ENCODE results near the gene ASB2. TPM values are rescaled to one million over a fixed set of nuclear protein-coding genes. Genes with fewer than 3 reads are reported as not detected.
A peak's percentile ranks its signal among the peaks of the same experiment; 100 is the strongest.

ASB2 gene
- total RNA-seq, 8 experiments from 2014 or later = 0.07 to 2.1 (median 0.76) TPM

GRCh38 chr14:93962701-93963601 lies 13.4 kb downstream of the ASB2 start:
- no peak for ATAC-seq (replicated peaks in 6 of 8)
- peaks cover 16 to 30% of the 10 kb centered on the region in 2 donors for H3K4me1 ChIP-seq (replicated peaks in 1 of 2)
- 60 to 90% (median 82%) methylated on average over 1 to 7 of the region's 16 CpGs; no CpG with 5 or more reads in 2 of the 10 experiments for WGBS, 10 experiments
- H3K27ac ChIP-seq = no peak overlapping the region
- in situ Hi-C loops (cut with MboI; ENCODE audit: low pct_unique_long_range_greater_than_20kb in 2 of 9, low sequenced_read_pairs in 9 of 9, unreplicated experiment in 9 of 9) = no loop called here
- H3K4me3 ChIP-seq = no peak overlapping the region

- peaks cover 24 to 41% of the 10 kb centered on the region in 2 donors for H3K4me1 ChIP-seq (replicated peaks in 1 of 2)
- in situ Hi-C loops (cut with MboI; ENCODE audit: low pct_unique_long_range_greater_than_20kb in 2 of 9, low sequenced_read_pairs in 9 of 9, unreplicated experiment in 9 of 9) = no loop called here
- no peak overlapping the region for H3K4me3 ChIP-seq
- no peak for ATAC-seq (replicated peaks in 6 of 8)
- no peak overlapping the region for H3K27ac ChIP-seq
- 59 to 100% (median 90%) methylated on average over 1 to 5 of the region's 8 CpGs; no CpG with 5 or more reads in 4 of the 10 experiments for WGBS, 10 experiments
Observed at GRCh38 chr14:93961620-93962019, 14.8 kb downstream of the ASB2 start.

- no peak for ATAC-seq (replicated peaks in 6 of 8)
- 80 to 100% (median 95%) methylated on average over 1 to 3 of the region's 3 CpGs; no CpG with 5 or more reads in 6 of the 10 experiments for WGBS, 10 experiments
- H3K27ac ChIP-seq = no peak overlapping the region
- in situ Hi-C loops (cut with MboI; ENCODE audit: low pct_unique_long_range_greater_than_20kb in 2 of 9, low sequenced_read_pairs in 9 of 9, unreplicated experiment in 9 of 9) = no loop called here
- H3K4me3 ChIP-seq = no peak overlapping the region
- peaks cover 24 to 45% of the 10 kb centered on the region in 2 donors for H3K4me1 ChIP-seq (replicated peaks in 1 of 2)
Observed at GRCh38 chr14:93960774-93961438, 15.5 kb downstream of the ASB2 start.

- Histone ChIP-seq H3K4me1 (replicated peaks in 1 of 2) (peaks cover 24 to 45% of the 10 kb centered on the region in 2 donors), H3K4me3 (no peak overlapping the region), H3K27ac (no peak overlapping the region)
- in situ Hi-C loops (cut with MboI; ENCODE audit: low pct_unique_long_range_greater_than_20kb in 2 of 9, low sequenced_read_pairs in 9 of 9, unreplicated experiment in 9 of 9) = no loop called here
- no peak for ATAC-seq (replicated peaks in 6 of 8)
Observed at GRCh38 chr14:93960108-93960475, 16.3 kb downstream of the ASB2 start.

- 3 to 100% (median 78%) methylated on average over 1 to 9 of the region's 23 CpGs; no CpG with 5 or more reads in 2 of the 10 experiments for WGBS, 10 experiments
- in situ Hi-C loops (cut with MboI; ENCODE audit: low pct_unique_long_range_greater_than_20kb in 2 of 9, low sequenced_read_pairs in 9 of 9, unreplicated experiment in 9 of 9) = no loop called here
- no peak overlapping the region for H3K27ac ChIP-seq
- peaks cover 24 to 45% of the 10 kb centered on the region in 2 donors for H3K4me1 ChIP-seq (replicated peaks in 1 of 2)
- H3K4me3 ChIP-seq = no peak overlapping the region
- ATAC-seq (replicated peaks in 6 of 8) = peak; percentile 84 to 93 (median 90)
Observed at GRCh38 chr14:93959239-93960107, 16.9 kb downstream of the ASB2 start.

- 55 to 100% (median 83%) methylated on average over 1 to 5 of the region's 7 CpGs; no CpG with 5 or more reads in 1 of the 10 experiments for whole genome bisulfite sequencing, 10 experiments
- in situ Hi-C loops (cut with MboI; ENCODE audit: low pct_unique_long_range_greater_than_20kb in 2 of 9, low sequenced_read_pairs in 9 of 9, unreplicated experiment in 9 of 9) = no loop called here
- no peak overlapping the region for H3K27ac ChIP-seq
- no peak for ATAC-seq (replicated peaks in 6 of 8)
- H3K4me1 ChIP-seq (replicated peaks in 1 of 2) = peaks cover 24 to 42% of the 10 kb centered on the region in 2 donors
- H3K4me3 ChIP-seq = no peak overlapping the region
Observed at GRCh38 chr14:93958567-93959238, 17.7 kb downstream of the ASB2 start.

- ATAC-seq (replicated peaks in 6 of 8) = no peak
Observed at GRCh38 chr14:93957751-93958566, 18.4 kb downstream of the ASB2 start.

GRCh38 chr14:93957333-93957710 lies 19.0 kb downstream of the ASB2 start:
- no peak overlapping the region for H3K27ac ChIP-seq
- 50 to 94% (median 80%) methylated on average over 1 to 5 of the region's 7 CpGs; no CpG with 5 or more reads in 6 of the 10 experiments for WGBS, 10 experiments
- H3K4me1 ChIP-seq (replicated peaks in 1 of 2) = peaks cover 22 to 40% of the 10 kb centered on the region in 2 donors
- no peak for ATAC-seq (replicated peaks in 6 of 8)
- in situ Hi-C loops (cut with MboI; ENCODE audit: low pct_unique_long_range_greater_than_20kb in 2 of 9, low sequenced_read_pairs in 9 of 9, unreplicated experiment in 9 of 9) = no loop called here
- H3K4me3 ChIP-seq = no peak overlapping the region

More at GRCh38 chr14:93957751-93958566, 18.4 kb downstream of the ASB2 start:
- H3K4me1 ChIP-seq (replicated peaks in 1 of 2) = peaks cover 22 to 40% of the 10 kb centered on the region in 2 donors
- no peak overlapping the region for H3K4me3 ChIP-seq
- no peak overlapping the region for H3K27ac ChIP-seq
- 91 to 100% (median 96%) methylated on average over 1 to 7 of the region's 16 CpGs; no CpG with 5 or more reads in 3 of the 10 experiments for WGBS, 10 experiments
- in situ Hi-C loops (cut with MboI; ENCODE audit: low pct_unique_long_range_greater_than_20kb in 2 of 9, low sequenced_read_pairs in 9 of 9, unreplicated experiment in 9 of 9) = no loop called here

GRCh38 chr14:93956514-93957332 lies 19.6 kb downstream of the ASB2 start:
- in situ Hi-C loops (cut with MboI; ENCODE audit: low pct_unique_long_range_greater_than_20kb in 2 of 9, low sequenced_read_pairs in 9 of 9, unreplicated experiment in 9 of 9) = no loop called here
- 30 to 61% (median 57%) methylated on average over 1 to 3 of the region's 14 CpGs; no CpG with 5 or more reads in 6 of the 10 experiments for WGBS, 10 experiments
- Histone ChIP-seq H3K27ac (no peak overlapping the region), H3K4me3 (no peak overlapping the region), H3K4me1 (replicated peaks in 1 of 2) (peaks cover 22 to 40% of the 10 kb centered on the region in 2 donors)
- no peak for ATAC-seq (replicated peaks in 6 of 8)

GRCh38 chr14:93955850-93956481 lies 20.4 kb downstream of the ASB2 start:
- in situ Hi-C loops (cut with MboI; ENCODE audit: low pct_unique_long_range_greater_than_20kb in 2 of 9, low sequenced_read_pairs in 9 of 9, unreplicated experiment in 9 of 9) = no loop called here
- Histone ChIP-seq H3K4me3 (no peak overlapping the region), H3K4me1 (replicated peaks in 1 of 2) (peaks cover 22 to 40% of the 10 kb centered on the region in 2 donors), H3K27ac (no peak overlapping the region)
- ATAC-seq (replicated peaks in 6 of 8) = peak in 1 of 8 experiments; percentile 6
- WGBS, 10 experiments = 33 to 94% (median 60%) methylated on average over 1 to 5 of the region's 8 CpGs; no CpG with 5 or more reads in 5 of the 10 experiments
